Uterus (tissue), 4 donors: ENCODE results near the gene SPTBN4. TPM values are rescaled to one million over a fixed set of nuclear protein-coding genes. Genes with fewer than 3 reads are reported as not detected.

Source experiments
- DNase-seq, 2 donors: peaks; one replicate each; pipeline ENCODE4 v3.0.0-alpha.2; 2019 to 2020
- H3K27ac ChIP-seq, 2 donors: fragments of 200-600 bp; sonication (generic); 1 replicate in 1 of 2; 2 replicates in 1 of 2; pipeline ENCODE4 v1.5.1; 2016 to 2018
- H3K27me3 ChIP-seq, 2 donors: fragments of 200-600 bp; sonication (generic); one replicate each; pipeline ENCODE4 v1.5.1; 2018 to 2019; ENCODE audit warnings: control low read depth in 1 of 2
- H3K36me3 ChIP-seq, 2 donors: fragments of 200-600 bp; sonication (generic); one replicate each; pipeline ENCODE4 v1.5.1; 2019; ENCODE audit warnings: control low read depth in 1 of 2
- H3K4me1 ChIP-seq, 2 donors: fragments of 200-600 bp; sonication (generic); one replicate each; pipeline ENCODE4 v1.5.1; 2018 to 2019; ENCODE audit warnings: control low read depth in 1 of 2
- H3K4me3 ChIP-seq, 2 donors: fragments of 200-600 bp; sonication (generic); 1 replicate in 1 of 2; 2 replicates in 1 of 2; pipeline ENCODE4 v1.5.1; 2018 to 2019; ENCODE audit warnings: mild to moderate bottlenecking in 1 of 2
- H3K9me3 ChIP-seq, 2 donors: fragments of 200-600 bp; sonication (generic); one replicate each; pipeline ENCODE4 v1.5.1; 2019; ENCODE audit warnings: control low read depth in 1 of 2
- CTCF ChIP-seq, 4 experiments: fragments of 200-600 bp in 2 of 4; fragments of 450-650 bp in 2 of 4; sonication (generic) in 2 of 4; IDR thresholded peaks; one replicate each; pipeline ENCODE4 v1.5.1; 2016 to 2019; ENCODE audit warnings: antibody characterized with exemption in 4 of 4, mild to moderate bottlenecking in 2 of 4, moderate library complexity in 1 of 4
- POLR2A ChIP-seq, 2 donors: fragments of 450-650 bp; IDR thresholded peaks; one replicate each; pipeline ENCODE4 v1.6.1; 2016; ENCODE audit warnings: antibody characterized with exemption in 2 of 2, mild to moderate bottlenecking in 1 of 2, moderate library complexity in 1 of 2
- intact Hi-C: fragments of 100-400 bp; cut with DNase I; formaldehyde crosslinking; loops from one replicate; pipeline ENCODE4 v1.15.1; 2023; ENCODE audit warnings: low total_unique reads
- total RNA-seq, 4 donors: library from RNA; depleted of rRNA in 3 of 4; stranded (reverse); fragments of >200 nt in 3 of 4; gene quantifications; one replicate each; pipeline versions ENCODE4 v1.1.0 to v1.2.4, GENCODE V29; 2014 to 2023
- donor health status: DM: yes; HTN: yes; CAD: no.

The SPTBN4 gene
- total RNA-seq, 4 donors from 2014 or later: 3.1 to 7.0 (median 5.3) TPM; not detected in 1

GRCh38 chr19:40611900-40612698, 145.3 kb downstream of the SPTBN4 start:
- Histone ChIP-seq H3K4me1 (peaks cover 0 to 3% of the 10 kb centered on the region in 2 donors), H3K4me3 (no peak overlapping the region), H3K9me3 (no peaks in the 10 kb centered on the region), H3K27me3 (no peaks in the 10 kb centered on the region), H3K36me3 (no peaks in the 10 kb centered on the region), H3K27ac (no peak overlapping the region)
- no peak for DNase-seq
- intact Hi-C loops: no loop called here
- no peak for TF ChIP-seq CTCF (IDR thresholded peaks at IDR 0.05)

- H3K4me3 ChIP-seq: peak overlapping the region; percentile 49 to 54
- peak overlapping the region; percentile 88 to 92 for H3K27ac ChIP-seq
- peak in 1 of 2 donors; percentile 67 for DNase-seq
- no peaks in the 10 kb centered on the region for H3K27me3 ChIP-seq
- no peaks in the 10 kb centered on the region for H3K36me3 ChIP-seq
- no peaks in the 10 kb centered on the region for H3K9me3 ChIP-seq
- peaks cover 0 to 3% of the 10 kb centered on the region in 2 donors for H3K4me1 ChIP-seq
- TF ChIP-seq CTCF (IDR thresholded peaks at IDR 0.05): no peak
- intact Hi-C loops: no loop called here
These were observed 146.3 kb downstream of the SPTBN4 start for GRCh38 chr19:40612831-40613689.

- peaks cover 0 to 3% of the 10 kb centered on the region in 2 donors for H3K4me1 ChIP-seq
- TF ChIP-seq CTCF (IDR thresholded peaks at IDR 0.05) (no peak), POLR2A (IDR thresholded peaks at IDR 0.05) (peak; percentile 17 to 36)
- H3K36me3 ChIP-seq: no peaks in the 10 kb centered on the region
- intact Hi-C loops: no loop called here
- no peaks in the 10 kb centered on the region for H3K9me3 ChIP-seq
- no peaks in the 10 kb centered on the region for H3K27me3 ChIP-seq
- DNase-seq: peak; percentile 85 to 88
- H3K27ac ChIP-seq: peak overlapping the region; percentile 88 to 92
- H3K4me3 ChIP-seq: peak overlapping the region; percentile 49 to 54
These were observed 147.2 kb downstream of the SPTBN4 start for GRCh38 chr19:40613690-40614621.

- H3K27ac ChIP-seq: peak overlapping the region; percentile 88 to 92
- H3K36me3 ChIP-seq: no peaks in the 10 kb centered on the region
- intact Hi-C loops: no loop called here
These were observed 148.0 kb downstream of the SPTBN4 start for GRCh38 chr19:40614622-40615411.

More at GRCh38 chr19:40614622-40615411, 148.0 kb downstream of the SPTBN4 start:
- Histone ChIP-seq H3K9me3 (no peaks in the 10 kb centered on the region), H3K4me3 (peak overlapping the region; percentile 49 to 54), H3K27me3 (no peaks in the 10 kb centered on the region), H3K4me1 (peaks cover 0 to 3% of the 10 kb centered on the region in 2 donors)
- DNase-seq: peak; percentile 90 to 94
- TF ChIP-seq CTCF (IDR thresholded peaks at IDR 0.05) (peak in 1 of 4 experiments; percentile 8), POLR2A (IDR thresholded peaks at IDR 0.05) (peak; percentile 16 to 22)
